ENCODE results near the gene TTC29.
A peak's percentile ranks its signal among the peaks of the same experiment; 100 is the strongest.
"Not testable (repeated sequence)": the region's sequence is repeated elsewhere in the genome, so short reads cannot be mapped to it uniquely, and the experiment has no call there.

The TTC29 gene

GRCh38 chr4:146857298-146857697 is 88.4 kb downstream of the TTC29 start:
- no peak for DNase-seq

- no peak for DNase-seq
These were observed 89.9 kb downstream of the TTC29 start for GRCh38 chr4:146855761-146856160.

- peak in 18 of 56 donors; percentile 0 to 38 (median 10) for DNase-seq
These were observed 93.3 kb downstream of the TTC29 start for GRCh38 chr4:146852360-146852759.

DNA sequence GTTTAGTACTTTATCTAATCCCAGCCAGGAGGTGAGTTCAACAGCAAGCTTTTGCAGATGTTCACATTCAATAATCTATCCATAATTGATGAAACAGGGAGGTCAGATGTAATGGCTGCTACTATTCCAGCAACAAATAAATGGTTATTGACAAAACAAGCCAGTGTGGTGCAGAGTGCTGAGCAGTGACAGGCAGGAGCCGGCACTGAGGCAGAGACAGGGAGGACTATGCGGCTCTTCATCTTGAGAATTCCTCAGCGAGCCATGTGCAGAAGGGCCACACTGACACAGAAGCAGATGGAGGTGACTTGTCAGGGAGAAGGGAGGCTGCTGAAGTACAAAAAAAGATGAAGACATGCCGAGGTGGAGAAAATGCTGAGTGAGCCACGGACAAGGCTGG is 98.3 kb downstream of the TTC29 start:
- no peak for DNase-seq

DNA sequence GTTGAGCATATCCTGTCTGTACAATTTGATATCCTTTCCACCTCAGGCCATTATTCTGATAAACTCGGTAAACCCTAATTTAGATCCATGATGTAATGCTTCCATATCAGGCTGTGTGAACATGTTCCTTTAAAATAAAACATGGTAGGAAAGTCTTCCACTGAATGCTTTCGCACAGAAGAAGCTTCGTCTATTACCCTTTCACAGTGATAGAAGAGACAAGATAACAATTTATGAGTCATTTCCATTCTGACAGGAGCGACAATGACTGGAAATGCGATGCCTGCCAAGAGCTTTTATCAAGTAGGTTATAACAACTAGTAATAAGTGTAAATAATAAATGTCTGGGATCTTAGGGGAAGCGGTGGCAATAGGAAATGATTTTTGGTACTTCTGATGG is 98.8 kb downstream of the TTC29 start:
- no peak for DNase-seq

- DNase-seq: no peak
These were observed 100.9 kb downstream of the TTC29 start for GRCh38 chr4:146844761-146845160.

- no peak for DNase-seq
These were observed 102.8 kb downstream of the TTC29 start for GRCh38 chr4:146842876-146843275.

DNA sequence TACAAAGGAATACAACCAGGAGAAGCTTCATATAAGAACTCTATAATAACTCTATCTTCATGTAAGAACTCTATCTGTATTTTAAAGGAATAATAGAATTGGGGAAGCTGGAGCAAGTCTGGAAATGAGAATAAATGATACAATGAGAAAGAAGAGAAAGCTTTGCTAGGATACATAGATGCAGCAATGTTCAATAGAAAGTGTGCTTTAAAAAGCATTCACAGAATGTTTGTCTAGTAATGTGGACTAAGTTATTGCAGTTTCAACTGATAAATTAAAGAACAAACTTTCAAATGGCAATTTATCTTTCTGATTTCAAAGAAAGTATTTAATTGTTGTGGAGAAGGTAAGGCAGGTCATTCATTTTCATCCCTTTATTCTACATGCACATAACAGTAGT is 104.9 kb downstream of the TTC29 start:
- no peak for DNase-seq

DNA sequence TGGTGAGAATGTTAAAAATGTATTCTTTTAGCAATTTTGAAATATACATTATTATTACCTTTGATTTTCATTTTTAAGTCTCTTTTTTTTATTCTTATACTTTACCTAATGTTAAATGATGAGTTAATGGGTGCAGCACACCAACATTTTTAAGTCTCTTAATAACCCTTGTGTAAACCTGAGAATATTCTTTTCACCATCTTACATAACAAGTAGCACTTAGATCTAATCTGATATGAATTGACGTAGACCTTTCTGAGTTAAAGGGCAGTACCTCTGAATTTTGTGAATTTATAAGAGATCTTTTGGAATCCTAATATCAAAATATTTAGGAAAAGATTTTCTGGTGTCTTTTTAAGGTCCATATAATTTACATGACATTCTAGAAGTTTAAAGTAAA is 110.6 kb downstream of the TTC29 start:
- no peak for DNase-seq

GRCh38 chr4:146834263-146835034 is 111.2 kb downstream of the TTC29 start:
- no peak for DNase-seq

- DNase-seq: no peak
These were observed 112.1 kb downstream of the TTC29 start for GRCh38 chr4:146833530-146833929.

DNA sequence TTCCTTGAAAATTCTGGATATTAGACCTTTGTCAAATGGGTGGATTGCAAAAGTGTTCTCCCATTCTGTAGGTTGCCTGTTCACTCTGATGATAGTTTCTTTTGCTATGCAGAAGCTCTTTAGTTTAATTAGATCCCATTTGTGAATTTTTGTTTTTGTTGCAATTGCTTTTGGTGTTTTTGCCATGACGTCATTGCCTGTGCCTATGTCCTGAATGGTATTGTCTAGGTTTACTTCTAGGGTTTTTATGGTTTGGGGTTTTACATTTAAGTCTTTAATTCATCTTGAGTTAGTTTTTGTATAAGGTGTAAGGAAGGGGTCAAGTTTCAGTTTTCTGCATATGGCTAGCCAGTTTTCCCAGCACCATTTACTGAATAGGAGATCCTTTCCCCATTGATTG is 122.7 kb downstream of the TTC29 start:
- not testable (repeated sequence) for DNase-seq

- no peak for DNase-seq
These were observed 130.9 kb downstream of the TTC29 start for GRCh38 chr4:146814750-146815149.

GRCh38 chr4:146795711-146796110 is 150.0 kb downstream of the TTC29 start:
- DNase-seq: no peak

GRCh38 chr4:146793727-146794126 is 151.9 kb downstream of the TTC29 start:
- no peak for DNase-seq

DNA sequence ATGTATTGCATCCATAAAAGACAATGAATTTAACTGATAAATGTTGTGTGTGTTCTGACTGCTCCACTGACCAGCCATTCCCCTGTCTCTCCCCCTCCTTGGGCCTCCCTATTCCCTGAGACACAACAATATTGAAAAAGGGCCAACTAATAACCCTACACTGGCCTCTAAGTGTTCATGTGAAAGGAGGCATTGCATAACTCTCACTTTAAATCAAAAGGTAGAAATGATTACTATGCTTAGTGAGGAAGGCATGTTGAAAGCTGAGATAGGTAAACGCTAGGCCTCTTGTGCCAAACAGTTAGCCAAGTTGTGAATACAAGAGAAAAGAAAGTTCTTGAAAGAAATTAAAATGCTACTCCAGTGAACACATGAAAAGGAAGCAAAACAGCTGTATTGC is 154.2 kb downstream of the TTC29 start:
- DNase-seq: no peak

GRCh38 chr4:146790515-146790914 is 155.1 kb downstream of the TTC29 start:
- DNase-seq: no peak

DNA sequence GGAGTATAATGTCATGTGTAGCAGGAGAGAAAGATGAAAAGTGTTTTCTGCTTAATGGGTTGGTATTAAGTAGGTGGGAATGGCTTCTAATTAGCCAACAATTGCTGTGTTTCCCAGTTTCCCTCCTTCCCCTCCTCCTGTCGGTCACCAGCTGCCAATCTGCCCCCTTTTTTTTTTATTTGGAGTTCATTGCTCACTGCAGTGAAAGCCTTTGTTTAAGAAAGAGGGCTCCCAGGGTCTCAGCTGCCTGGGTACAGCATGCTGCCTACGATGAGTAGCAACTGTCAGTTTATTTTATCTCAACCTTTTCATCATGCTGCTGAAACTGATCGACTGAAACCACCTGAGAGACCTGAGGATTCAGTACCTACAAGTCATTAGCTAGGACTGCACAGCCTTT is 157.9 kb downstream of the TTC29 start:
- no peak for DNase-seq

DNA sequence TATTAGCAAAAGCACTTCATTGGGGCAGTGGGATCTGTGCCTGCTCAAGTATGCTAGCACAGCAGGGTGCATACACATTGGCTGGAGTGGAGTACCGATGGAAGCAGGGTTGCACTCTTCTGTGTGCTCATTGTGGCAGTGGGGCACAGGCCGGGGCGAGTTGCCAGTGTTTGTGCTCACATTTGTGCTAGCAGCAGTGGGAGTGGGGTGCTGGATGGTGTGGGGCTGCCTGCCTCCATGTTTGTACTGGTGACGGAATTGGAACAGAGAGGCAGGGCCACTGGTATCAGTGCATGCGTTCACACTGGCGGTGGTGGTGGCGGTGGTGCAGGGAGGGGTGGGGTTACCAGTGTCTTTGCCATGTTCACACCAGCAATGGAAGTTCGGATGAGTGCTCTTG is 169.0 kb downstream of the TTC29 start:
- no peak for DNase-seq

- DNase-seq: no peak
These were observed 182.1 kb downstream of the TTC29 start for GRCh38 chr4:146763560-146763959.

DNA sequence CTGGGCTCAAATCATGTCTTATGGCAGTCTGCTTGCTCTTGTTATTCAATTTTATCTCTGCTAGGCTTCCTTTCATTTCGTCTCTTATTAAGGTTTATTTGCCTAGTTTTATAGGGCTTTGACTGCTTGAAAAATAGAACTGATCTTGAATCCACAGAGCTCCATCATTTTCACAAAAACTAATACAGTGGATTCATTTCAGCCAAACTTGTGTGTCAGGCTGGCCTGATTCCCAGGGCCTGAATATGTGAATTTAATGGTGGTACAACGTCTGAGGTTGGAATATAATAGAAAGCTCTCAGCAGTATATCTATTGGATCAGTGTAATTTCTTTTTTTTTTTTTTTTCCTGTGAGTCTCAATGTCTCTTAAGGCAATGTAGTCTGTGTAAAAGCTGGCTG is 183.6 kb downstream of the TTC29 start:
- DNase-seq: no peak

GRCh38 chr4:146742416-146742815 is 203.2 kb downstream of the TTC29 start:
- DNase-seq: no peak

DNA sequence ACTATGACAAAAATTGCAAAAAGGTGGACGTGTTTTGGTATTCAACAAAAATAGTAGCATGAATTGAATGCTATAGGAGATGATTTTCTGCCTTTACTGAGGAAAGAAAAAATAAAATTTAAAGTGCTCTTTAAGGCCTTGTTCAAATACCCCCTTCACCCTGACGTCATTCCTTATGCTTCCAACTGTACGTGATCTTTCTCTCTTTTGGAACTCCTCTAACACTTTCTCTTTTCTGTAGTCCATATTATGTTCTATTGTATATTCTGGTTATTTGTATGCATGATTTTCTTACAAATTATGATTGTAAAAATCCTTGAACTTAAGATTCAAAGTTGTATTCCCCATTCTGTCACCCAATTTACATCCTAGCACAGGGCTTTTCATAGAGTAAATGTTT is 206.5 kb downstream of the TTC29 start:
- DNase-seq: no peak

- not testable (repeated sequence) for DNase-seq
These were observed 222.1 kb downstream of the TTC29 start for GRCh38 chr4:146723519-146723918.

Data from nucleus accumbens (tissue), 56 donors.